HG03095 (cell line): ENCODE results near the gene PALLD.

Source experiments
- ATAC-seq: cut with Tn5 transposase; IDR thresholded peaks from one replicate; pipeline ENCODE4 v1.9.1; 2021; ENCODE audit warnings: moderate library complexity; ENCODE audit not compliant: unreplicated experiment

The PALLD gene

DNA sequence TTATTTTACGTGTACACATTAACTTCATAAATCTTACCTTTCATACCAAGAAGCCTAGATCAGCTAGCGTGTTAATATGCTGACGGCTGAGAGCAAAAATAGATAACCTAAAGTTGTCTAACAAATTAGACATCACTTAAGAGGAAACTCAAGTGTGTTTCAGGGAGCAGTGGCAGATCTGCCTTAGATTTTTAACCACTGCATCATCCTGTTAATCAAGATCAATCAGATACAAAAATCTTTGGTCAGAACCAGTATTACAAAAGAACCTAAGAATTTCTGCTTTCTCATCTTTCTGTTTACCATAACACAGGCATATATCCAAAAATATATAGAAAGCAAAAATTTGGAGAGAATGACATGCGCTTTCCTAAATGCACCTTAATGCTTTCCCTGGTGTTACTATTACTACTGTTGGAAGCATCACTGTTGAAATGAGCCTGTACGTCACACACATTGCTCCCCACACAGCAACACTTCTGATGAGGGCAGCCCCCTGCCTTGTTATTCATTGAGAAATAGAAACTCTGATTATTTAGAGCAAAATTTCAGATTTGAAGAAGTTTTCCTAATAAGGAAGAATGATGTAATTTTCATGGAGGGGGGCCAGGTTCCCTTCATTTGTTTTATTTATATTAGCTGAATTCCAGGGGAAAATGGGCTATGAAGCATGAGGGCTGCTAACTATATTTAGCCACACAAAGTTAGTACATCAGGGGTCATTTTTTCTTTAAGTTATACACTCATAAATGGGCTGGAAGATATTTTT lies 360.9 kb downstream of the PALLD start:
- no peak for ATAC-seq

- ATAC-seq, result no peak
Observed at GRCh38 chr4:168859100-168859499, 362.2 kb downstream of the PALLD start.

- ATAC-seq, result peak; percentile 97
Observed at GRCh38 chr4:168859888-168860694, 363.2 kb downstream of the PALLD start.

DNA sequence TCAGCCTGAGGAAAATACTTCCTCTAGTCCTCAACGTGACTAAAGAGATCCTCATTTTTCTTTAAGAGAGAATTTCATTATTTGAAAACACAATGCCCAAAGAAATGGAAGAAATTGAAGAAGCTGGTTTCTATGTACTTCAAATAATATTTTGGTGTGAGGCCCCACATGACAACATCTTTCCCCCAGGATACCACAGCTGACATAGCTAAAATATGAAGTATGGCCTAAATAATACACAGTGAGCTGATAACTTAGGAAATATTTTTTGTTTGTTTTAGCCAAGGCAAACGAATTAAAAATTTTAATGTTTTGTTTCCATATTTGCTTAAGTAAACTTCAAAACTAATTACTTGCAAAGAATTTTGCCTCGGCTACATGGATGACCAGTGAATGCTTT lies 364.0 kb downstream of the PALLD start:
- ATAC-seq, result no peak

GRCh38 chr4:168863719-168864647 lies 367.1 kb downstream of the PALLD start:
- ATAC-seq, result no peak

DNA sequence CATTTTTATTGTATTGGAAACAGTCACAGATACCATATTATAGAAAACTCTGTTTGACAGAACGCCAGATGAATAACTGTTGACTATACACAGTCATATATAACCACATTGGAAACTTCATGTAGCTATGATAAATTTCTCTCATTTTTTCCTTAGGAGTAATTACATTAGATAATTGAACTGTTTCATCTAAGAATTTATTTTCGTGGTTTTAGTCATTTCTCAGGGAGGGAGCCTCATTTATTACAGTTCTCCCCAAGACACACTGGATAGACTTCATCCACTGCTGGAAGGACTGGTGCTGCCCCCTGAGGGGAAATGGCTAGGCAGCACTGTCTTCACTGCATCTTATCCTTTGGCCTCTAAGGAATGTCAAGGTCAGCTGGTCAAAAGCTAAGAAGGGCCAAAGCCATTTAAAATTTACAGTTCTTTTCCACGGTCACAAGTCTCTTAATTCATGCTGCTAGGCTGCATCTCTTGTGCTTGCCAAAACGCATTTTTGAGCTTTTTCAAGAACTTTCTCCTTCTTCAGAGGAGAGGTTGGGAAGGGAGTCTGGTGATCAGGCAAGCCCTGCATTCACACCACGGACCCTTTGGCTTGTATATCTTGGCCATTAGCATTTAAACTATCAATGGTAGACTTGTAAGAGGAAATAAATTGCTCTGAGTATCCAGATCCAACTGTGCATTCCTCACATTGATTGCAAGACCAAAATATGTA lies 368.1 kb downstream of the PALLD start:
- ATAC-seq, result no peak

DNA sequence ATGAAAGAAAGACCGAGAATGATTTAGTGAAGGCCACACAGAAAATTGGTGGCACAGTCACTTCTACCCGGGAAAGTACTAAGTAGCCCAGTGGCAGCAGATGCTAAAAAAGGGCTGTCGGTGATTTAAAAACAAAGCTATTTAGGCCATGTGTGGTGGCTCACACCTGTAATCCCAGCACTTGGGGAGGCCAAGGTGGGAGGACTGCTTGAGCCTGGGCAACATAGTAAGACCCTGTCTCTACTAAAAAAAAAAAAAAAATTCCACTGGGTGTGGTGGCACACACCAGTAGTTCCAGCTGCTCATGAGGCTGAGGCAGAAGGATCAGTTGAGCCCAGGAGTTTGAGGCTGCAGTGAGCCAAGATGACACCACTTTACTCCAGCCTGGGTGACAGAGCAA lies 369.0 kb downstream of the PALLD start:
- no peak for ATAC-seq

DNA sequence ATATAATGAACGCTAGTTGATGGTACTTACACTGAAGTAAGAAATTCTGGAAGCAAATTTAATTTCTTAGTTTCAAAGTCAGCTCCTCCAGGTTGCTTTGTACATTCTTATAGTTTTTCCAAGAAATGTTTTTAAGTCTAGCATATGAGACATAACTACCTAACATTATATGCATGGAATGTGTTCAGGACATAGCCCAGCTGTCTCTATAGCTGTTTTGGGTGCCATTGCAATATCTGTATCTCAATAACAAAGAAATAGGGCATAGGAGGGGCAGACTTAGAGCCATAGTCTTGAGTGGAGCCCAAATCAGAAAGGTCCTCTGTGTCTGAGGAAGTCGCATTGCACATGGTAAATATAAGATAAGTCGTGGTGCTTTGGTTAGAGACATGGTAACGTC lies 369.8 kb downstream of the PALLD start:
- no peak for ATAC-seq

DNA sequence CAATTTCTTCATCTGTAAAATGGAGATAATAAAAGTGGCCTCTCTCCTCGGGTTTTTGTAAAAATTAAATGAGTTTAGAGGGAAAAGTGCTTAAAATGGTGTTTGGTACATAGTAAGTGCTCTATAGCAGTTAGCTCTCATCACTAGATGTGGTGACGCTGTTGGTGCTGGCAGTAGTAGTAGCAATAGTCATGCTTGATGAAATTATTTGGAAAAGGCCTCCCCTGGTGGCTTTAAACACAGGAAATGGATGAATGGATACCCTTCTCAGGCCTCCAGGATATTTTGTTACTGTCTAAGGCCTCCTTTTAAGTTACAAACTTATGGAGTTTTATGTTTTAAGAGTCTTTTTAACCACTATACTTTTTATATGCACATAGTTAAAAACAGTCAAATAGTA lies 370.3 kb downstream of the PALLD start:
- no peak for ATAC-seq

GRCh38 chr4:168868044-168868781 lies 371.4 kb downstream of the PALLD start:
- ATAC-seq, result no peak

GRCh38 chr4:168868802-168869201 lies 371.9 kb downstream of the PALLD start:
- ATAC-seq, result no peak

DNA sequence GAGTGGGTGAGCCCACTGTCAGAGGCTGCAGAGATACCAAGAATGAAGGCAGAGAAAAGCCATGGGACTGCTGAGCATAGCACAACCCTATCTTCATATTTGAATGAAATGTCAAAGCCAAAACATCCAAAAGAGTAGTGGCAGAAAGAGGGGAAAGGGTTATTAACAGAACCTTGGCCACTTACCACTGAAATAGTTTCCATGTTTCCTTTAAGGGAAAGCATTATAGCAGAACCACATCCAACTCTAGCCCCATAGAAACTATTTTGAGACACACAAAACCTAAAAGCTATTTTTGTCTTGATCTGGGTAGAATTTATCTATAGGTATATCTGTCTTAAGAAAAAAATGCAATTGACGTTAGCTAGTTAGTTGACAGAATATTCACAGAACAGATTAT lies 373.2 kb downstream of the PALLD start:
- no peak for ATAC-seq

DNA sequence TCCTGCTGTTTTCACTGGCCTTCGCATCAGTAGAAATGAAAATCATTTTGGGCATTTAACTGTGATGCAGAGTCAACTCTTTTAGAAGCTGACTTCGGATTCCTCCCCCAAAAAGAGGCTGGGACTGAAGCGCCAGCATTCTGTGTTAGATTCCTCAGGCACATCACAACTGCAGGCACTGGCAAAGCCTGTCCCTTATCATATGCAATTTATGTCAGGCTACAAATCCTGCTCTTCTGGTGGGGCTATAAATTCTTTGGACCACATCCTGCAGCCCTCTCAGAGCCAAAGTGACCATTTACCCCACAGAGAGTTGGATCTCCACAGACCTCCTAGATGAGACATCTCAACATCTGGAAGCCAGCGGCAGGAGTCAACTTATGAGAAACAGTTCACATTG lies 374.8 kb downstream of the PALLD start:
- ATAC-seq, result no peak

DNA sequence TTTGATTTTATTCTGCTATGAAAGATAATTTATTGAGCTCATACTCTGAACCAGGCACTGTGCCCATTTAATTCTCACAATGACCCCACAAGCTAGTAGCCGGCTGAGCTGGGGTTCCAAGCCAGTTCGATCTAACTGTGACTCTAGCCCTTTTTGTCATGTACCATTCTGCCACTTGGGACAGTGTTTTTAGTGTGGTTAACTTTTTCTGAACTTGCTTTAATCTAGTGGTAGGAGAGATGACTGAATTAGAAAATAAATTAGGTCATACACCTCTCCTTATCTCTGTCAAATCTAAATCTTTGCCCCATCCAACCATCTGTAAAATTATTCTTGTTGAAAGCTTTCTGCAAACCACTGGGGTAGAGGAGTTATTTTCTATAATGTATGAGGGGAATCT lies 377.2 kb downstream of the PALLD start:
- no peak for ATAC-seq

GRCh38 chr4:168876106-168876505 lies 379.3 kb downstream of the PALLD start:
- ATAC-seq, result no peak

DNA sequence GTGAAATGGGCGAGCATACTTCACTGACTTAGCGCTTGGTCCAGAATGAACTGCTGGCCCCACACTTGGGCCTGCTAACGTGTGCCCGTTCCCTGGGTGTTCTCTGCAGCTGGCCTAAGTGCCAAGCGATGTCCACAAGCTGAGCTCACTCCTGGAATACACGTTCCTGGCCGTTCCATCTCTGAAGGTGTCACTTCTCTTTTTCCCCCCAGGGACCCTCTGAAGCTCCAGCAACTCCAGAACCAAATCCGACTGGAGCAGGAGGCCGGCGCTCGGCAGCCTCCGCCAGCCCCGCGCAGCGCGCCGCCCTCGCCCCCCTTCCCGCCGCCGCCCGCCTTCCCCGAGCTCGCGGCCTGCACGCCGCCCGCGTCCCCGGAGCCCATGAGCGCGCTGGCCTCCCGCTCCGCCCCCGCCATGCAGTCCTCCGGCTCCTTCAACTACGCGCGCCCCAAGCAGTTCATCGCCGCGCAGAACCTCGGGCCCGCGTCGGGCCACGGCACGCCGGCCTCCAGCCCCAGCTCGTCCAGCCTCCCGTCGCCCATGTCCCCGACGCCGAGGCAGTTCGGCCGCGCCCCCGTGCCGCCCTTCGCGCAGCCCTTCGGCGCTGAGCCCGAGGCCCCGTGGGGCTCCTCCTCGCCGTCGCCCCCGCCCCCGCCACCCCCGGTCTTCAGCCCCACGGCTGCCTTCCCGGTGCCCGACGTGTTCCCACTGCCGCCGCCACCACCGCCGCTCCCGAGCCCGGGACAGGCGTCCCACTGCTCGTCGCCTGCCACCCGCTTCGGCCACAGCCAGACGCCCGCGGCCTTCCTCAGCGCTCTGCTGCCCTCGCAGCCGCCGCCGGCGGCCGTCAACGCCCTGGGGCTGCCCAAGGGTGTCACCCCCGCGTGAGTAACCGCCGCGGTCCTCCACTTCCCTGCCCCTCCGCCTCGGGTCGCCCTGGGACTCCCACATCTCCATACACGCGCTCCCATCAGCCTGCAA lies 380.9 kb downstream of the PALLD start:
- no peak for ATAC-seq

DNA sequence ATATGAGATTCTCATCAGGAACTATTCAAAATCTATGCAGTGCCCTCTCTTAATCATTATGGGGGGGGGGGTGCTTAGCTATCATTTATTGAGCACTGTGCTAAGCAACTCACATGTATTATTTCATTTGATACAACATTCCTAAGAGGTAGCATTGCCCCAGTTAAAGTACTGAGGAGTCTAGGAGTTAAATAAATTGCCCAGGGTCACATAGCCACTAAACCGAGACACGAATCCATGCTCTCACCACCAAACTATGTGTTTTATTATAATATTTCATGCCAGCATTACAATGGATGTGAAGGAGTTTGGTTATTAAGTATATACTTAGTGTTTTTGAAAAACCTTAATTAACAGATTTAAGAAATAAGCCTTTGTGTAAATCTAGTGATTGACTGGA lies 381.8 kb downstream of the PALLD start:
- ATAC-seq, result no peak

- no peak for ATAC-seq
Observed at GRCh38 chr4:168879188-168879587, 382.3 kb downstream of the PALLD start.
